Measurements from ENCODE around the gene SHISAL1. TPM values are rescaled to one million over a fixed set of nuclear protein-coding genes. Genes with fewer than 3 reads are reported as not detected.

Gene SHISAL1
- polyA plus RNA-seq, 1 experiment: 2.4 TPM

GRCh38 chr22:44287741-44288140 is 25.0 kb downstream of the SHISAL1 start:
- Histone ChIP-seq H3K27me3 (ENCODE audit: control insufficient read depth, insufficient read depth, low read length) (no peaks in the 10 kb centered on the region), H3K9me3 (ENCODE audit: control insufficient read depth, insufficient read depth, low read length) (no peaks in the 10 kb centered on the region), H3K27ac (ENCODE audit: low read depth, low read length) (no peak overlapping the region), H3K4me3 (ENCODE audit: low read depth, low read length) (no peak overlapping the region)
- TF ChIP-seq, protein P1, sequence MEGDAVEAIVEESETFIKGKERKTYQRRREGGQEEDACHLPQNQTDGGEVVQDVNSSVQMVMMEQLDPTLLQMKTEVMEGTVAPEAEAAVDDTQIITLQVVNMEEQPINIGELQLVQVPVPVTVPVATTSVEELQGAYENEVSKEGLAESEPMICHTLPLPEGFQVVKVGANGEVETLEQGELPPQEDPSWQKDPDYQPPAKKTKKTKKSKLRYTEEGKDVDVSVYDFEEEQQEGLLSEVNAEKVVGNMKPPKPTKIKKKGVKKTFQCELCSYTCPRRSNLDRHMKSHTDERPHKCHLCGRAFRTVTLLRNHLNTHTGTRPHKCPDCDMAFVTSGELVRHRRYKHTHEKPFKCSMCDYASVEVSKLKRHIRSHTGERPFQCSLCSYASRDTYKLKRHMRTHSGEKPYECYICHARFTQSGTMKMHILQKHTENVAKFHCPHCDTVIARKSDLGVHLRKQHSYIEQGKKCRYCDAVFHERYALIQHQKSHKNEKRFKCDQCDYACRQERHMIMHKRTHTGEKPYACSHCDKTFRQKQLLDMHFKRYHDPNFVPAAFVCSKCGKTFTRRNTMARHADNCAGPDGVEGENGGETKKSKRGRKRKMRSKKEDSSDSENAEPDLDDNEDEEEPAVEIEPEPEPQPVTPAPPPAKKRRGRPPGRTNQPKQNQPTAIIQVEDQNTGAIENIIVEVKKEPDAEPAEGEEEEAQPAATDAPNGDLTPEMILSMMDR (IDR thresholded peaks at IDR 0.05; ENCODE audit: low read depth, low read length): no peak
- ChIA-PET CTCF (no interaction called here), POLR2A (interaction anchor here (0.6 kb wide), 1 partner anchor 187 kb away, joined by 3 read pairs; no protein-coding TSS in a partner anchor)
- DNase-seq (ENCODE audit: low read depth, low spot score): no peak

GRCh38 chr22:44287121-44287693 is 25.5 kb downstream of the SHISAL1 start:
- TF ChIP-seq, protein P1 (IDR thresholded peaks at IDR 0.05; ENCODE audit: low read depth, low read length): no peak
- no peak for DNase-seq (ENCODE audit: low read depth, low spot score)
- Histone ChIP-seq H3K9me3 (ENCODE audit: control insufficient read depth, insufficient read depth, low read length) (no peaks in the 10 kb centered on the region), H3K4me3 (ENCODE audit: low read depth, low read length) (no peak overlapping the region), H3K27me3 (ENCODE audit: control insufficient read depth, insufficient read depth, low read length) (no peaks in the 10 kb centered on the region), H3K27ac (ENCODE audit: low read depth, low read length) (no peak overlapping the region)
- ChIA-PET POLR2A (interaction anchor here (0.6 kb wide), 1 partner anchor 187 kb away, joined by 3 read pairs; no protein-coding TSS in a partner anchor), CTCF (interaction anchor here (0.8 kb wide), 1 partner anchor 337 kb away, joined by 3 read pairs; no protein-coding TSS in a partner anchor)

- CTCF ChIA-PET: interaction anchor here (0.8 kb wide), 1 partner anchor 337 kb away, joined by 3 read pairs; no protein-coding TSS in a partner anchor
- POLR2A ChIA-PET: no interaction called here
- no peaks in the 10 kb centered on the region for H3K9me3 ChIP-seq (ENCODE audit: control insufficient read depth, insufficient read depth, low read length)
- H3K4me3 ChIP-seq (ENCODE audit: low read depth, low read length): no peak overlapping the region
- no peak for DNase-seq (ENCODE audit: low read depth, low spot score)
- H3K27ac ChIP-seq (ENCODE audit: low read depth, low read length): no peak overlapping the region
- no peaks in the 10 kb centered on the region for H3K27me3 ChIP-seq (ENCODE audit: control insufficient read depth, insufficient read depth, low read length)
- TF ChIP-seq, protein P1 (IDR thresholded peaks at IDR 0.05; ENCODE audit: low read depth, low read length): no peak
These were observed 26.1 kb downstream of the SHISAL1 start for GRCh38 chr22:44286646-44287045.

- POLR2A ChIA-PET: no interaction called here
These were observed 28.0 kb downstream of the SHISAL1 start for GRCh38 chr22:44284711-44285110.

More at GRCh38 chr22:44284711-44285110, 28.0 kb downstream of the SHISAL1 start:
- CTCF ChIA-PET: no interaction called here
- DNase-seq (ENCODE audit: low read depth, low spot score): no peak
- no peaks in the 10 kb centered on the region for H3K9me3 ChIP-seq (ENCODE audit: control insufficient read depth, insufficient read depth, low read length)
- H3K27me3 ChIP-seq (ENCODE audit: control insufficient read depth, insufficient read depth, low read length): peaks cover under 1% of the 10 kb centered on the region
- TF ChIP-seq, protein P1 (IDR thresholded peaks at IDR 0.05; ENCODE audit: low read depth, low read length): no peak
- H3K27ac ChIP-seq (ENCODE audit: low read depth, low read length): no peak overlapping the region
- H3K4me3 ChIP-seq (ENCODE audit: low read depth, low read length): no peak overlapping the region

Data from AG04450 (cell line).